ENCODE measurements around the gene HIGD2B.
"Not testable (repeated sequence)": the region's sequence is repeated elsewhere in the genome, so short reads cannot be mapped to it uniquely, and the experiment has no call there.

Gene HIGD2B

GRCh38 chr15:72656014-72656413, 30.0 kb downstream of the HIGD2B start:
- not testable (repeated sequence) for H3K4me1 Mint-ChIP-seq; H3K27me3 Mint-ChIP-seq; H3K9me3 Mint-ChIP-seq; ATAC-seq (ENCODE audit: low read depth); H3K36me3 Mint-ChIP-seq; H3K27ac Mint-ChIP-seq; DNase-seq (ENCODE audit: low spot score in 2 of 2); H3K4me3 Mint-ChIP-seq

- ATAC-seq (ENCODE audit: low read depth); H3K9me3 Mint-ChIP-seq; H3K27me3 Mint-ChIP-seq; H3K4me1 Mint-ChIP-seq; DNase-seq (ENCODE audit: low spot score in 2 of 2); H3K36me3 Mint-ChIP-seq; H3K27ac Mint-ChIP-seq; H3K4me3 Mint-ChIP-seq: not testable (repeated sequence)
Measured at GRCh38 chr15:72654397-72654796, 31.6 kb downstream of the HIGD2B start, which contains the start of gene GOLGA6B. Gene GOLGA6B (plus strand): TSS chr15:72654697. CDS start chr15:72654738, 41 bp downstream.

- H3K36me3 Mint-ChIP-seq; ATAC-seq (ENCODE audit: low read depth); H3K4me3 Mint-ChIP-seq; H3K27ac Mint-ChIP-seq; H3K9me3 Mint-ChIP-seq; H3K27me3 Mint-ChIP-seq; DNase-seq (ENCODE audit: low spot score in 2 of 2); H3K4me1 Mint-ChIP-seq: not testable (repeated sequence)
Measured at GRCh38 chr15:72648631-72649253, 37.2 kb downstream of the HIGD2B start.

- ATAC-seq (ENCODE audit: low read depth); DNase-seq (ENCODE audit: low spot score in 2 of 2); H3K27me3 Mint-ChIP-seq; H3K27ac Mint-ChIP-seq; H3K36me3 Mint-ChIP-seq; H3K4me3 Mint-ChIP-seq; H3K4me1 Mint-ChIP-seq; H3K9me3 Mint-ChIP-seq: not testable (repeated sequence)
Measured at GRCh38 chr15:72642271-72642670, 43.7 kb downstream of the HIGD2B start.

GRCh38 chr15:72639759-72640483, 46.1 kb downstream of the HIGD2B start:
- H3K36me3 Mint-ChIP-seq; H3K4me3 Mint-ChIP-seq; DNase-seq (ENCODE audit: low spot score in 2 of 2); H3K4me1 Mint-ChIP-seq; H3K9me3 Mint-ChIP-seq; ATAC-seq (ENCODE audit: low read depth); H3K27ac Mint-ChIP-seq; H3K27me3 Mint-ChIP-seq: not testable (repeated sequence)

- not testable (repeated sequence) for H3K4me3 Mint-ChIP-seq, H3K4me1 Mint-ChIP-seq, H3K9me3 Mint-ChIP-seq, H3K27ac Mint-ChIP-seq, H3K36me3 Mint-ChIP-seq, H3K27me3 Mint-ChIP-seq
- ATAC-seq (ENCODE audit: low read depth) (peak; percentile 63), DNase-seq (ENCODE audit: low spot score in 2 of 2) (peak in 1 of 2 donors; percentile 19)
Measured at GRCh38 chr15:72636519-72637282, 49.3 kb downstream of the HIGD2B start.

GRCh38 chr15:72629068-72629570, 56.9 kb downstream of the HIGD2B start:
- not testable (repeated sequence) for DNase-seq (ENCODE audit: low spot score in 2 of 2); H3K36me3 Mint-ChIP-seq

GRCh38 chr15:72628249-72629067, 57.5 kb downstream of the HIGD2B start:
- H3K9me3 Mint-ChIP-seq; DNase-seq (ENCODE audit: low spot score in 2 of 2); H3K27ac Mint-ChIP-seq; H3K36me3 Mint-ChIP-seq; ATAC-seq (ENCODE audit: low read depth); H3K27me3 Mint-ChIP-seq; H3K4me1 Mint-ChIP-seq; H3K4me3 Mint-ChIP-seq: not testable (repeated sequence)

More at GRCh38 chr15:72629068-72629570, 56.9 kb downstream of the HIGD2B start:
- not testable (repeated sequence) for H3K27ac Mint-ChIP-seq; ATAC-seq (ENCODE audit: low read depth); H3K4me1 Mint-ChIP-seq; H3K9me3 Mint-ChIP-seq; H3K27me3 Mint-ChIP-seq; H3K4me3 Mint-ChIP-seq

GRCh38 chr15:72626153-72626552, 59.8 kb downstream of the HIGD2B start:
- not testable (repeated sequence) for H3K4me3 Mint-ChIP-seq; DNase-seq (ENCODE audit: low spot score in 2 of 2)

More at GRCh38 chr15:72626153-72626552, 59.8 kb downstream of the HIGD2B start:
- H3K9me3 Mint-ChIP-seq; H3K36me3 Mint-ChIP-seq; H3K27ac Mint-ChIP-seq; H3K4me1 Mint-ChIP-seq; ATAC-seq (ENCODE audit: low read depth); H3K27me3 Mint-ChIP-seq: not testable (repeated sequence)

Measured in memory B cell (primary cell).